Activated T-cell treated with anti-CD3 and anti-CD28 coated beads for 24 hours (primary cell): ENCODE data around the gene BFSP2.

ENCODE experiments used
- DNase-seq: peaks from one replicate; pipeline ENCODE4 v3.0.0-alpha.2; 2020; ENCODE audit warnings: low read depth

BFSP2 gene

GRCh38 chr3:133419151-133419909 is 19.5 kb downstream of the BFSP2 start:
- no peak for DNase-seq

- no peak for DNase-seq
These were observed 25.3 kb downstream of the BFSP2 start for GRCh38 chr3:133424937-133425869.

- DNase-seq, result no peak
These were observed 26.0 kb downstream of the BFSP2 start for GRCh38 chr3:133425898-133426297.

GRCh38 chr3:133426721-133427120 is 26.9 kb downstream of the BFSP2 start:
- DNase-seq, result no peak

GRCh38 chr3:133428552-133428951 is 28.7 kb downstream of the BFSP2 start:
- DNase-seq, result no peak

- no peak for DNase-seq
These were observed 29.2 kb downstream of the BFSP2 start for GRCh38 chr3:133429063-133429462.

GRCh38 chr3:133439563-133439962 is 39.7 kb downstream of the BFSP2 start:
- DNase-seq, result no peak

- no peak for DNase-seq
These were observed 40.8 kb downstream of the BFSP2 start for GRCh38 chr3:133440652-133441051.

- no peak for DNase-seq
These were observed 42.0 kb downstream of the BFSP2 start for GRCh38 chr3:133441867-133442270.

GRCh38 chr3:133442518-133442917 is 42.7 kb downstream of the BFSP2 start:
- no peak for DNase-seq

- no peak for DNase-seq
These were observed 44.0 kb downstream of the BFSP2 start for GRCh38 chr3:133443649-133444422.

- DNase-seq, result no peak
These were observed 44.5 kb downstream of the BFSP2 start for GRCh38 chr3:133444423-133444774.

GRCh38 chr3:133445108-133445507 is 45.3 kb downstream of the BFSP2 start:
- DNase-seq, result no peak

- DNase-seq, result no peak
These were observed 48.1 kb downstream of the BFSP2 start for GRCh38 chr3:133447750-133448477.

- peak; percentile 42 for DNase-seq
These were observed 48.7 kb downstream of the BFSP2 start for GRCh38 chr3:133448478-133449122.

- no peak for DNase-seq
These were observed 51.5 kb downstream of the BFSP2 start for GRCh38 chr3:133451309-133451708.

- no peak for DNase-seq
These were observed 52.9 kb downstream of the BFSP2 start for GRCh38 chr3:133452641-133453319.

- DNase-seq, result no peak
These were observed 53.5 kb downstream of the BFSP2 start for GRCh38 chr3:133453383-133453782.

GRCh38 chr3:133455281-133455680 is 55.4 kb downstream of the BFSP2 start:
- no peak for DNase-seq

- no peak for DNase-seq
These were observed 56.1 kb downstream of the BFSP2 start for GRCh38 chr3:133455960-133456359.

GRCh38 chr3:133457025-133457424 is 57.2 kb downstream of the BFSP2 start:
- no peak for DNase-seq
